Brain microvascular endothelial cell (primary cell): ENCODE results near the gene ZNF492.

Experiments used
- DNase-seq: peaks from one replicate; pipeline ENCODE4 v3.0.0-alpha.2; 2020
- H3K27ac ChIP-seq: fragments of 250-450 bp; sonication (Bioruptor Pico); 2 replicates; pipeline ENCODE4 v1.5.1; 2020; ENCODE audit warnings: mild to moderate bottlenecking, moderate library complexity
- H3K27me3 ChIP-seq: fragments of 250-450 bp; sonication (Bioruptor Pico); replicated peaks from 2 replicates; pipeline ENCODE4 v1.5.1; 2020; ENCODE audit warnings: mild to moderate bottlenecking
- H3K36me3 ChIP-seq: fragments of 250-450 bp; sonication (Bioruptor Pico); replicated peaks from 2 replicates; pipeline ENCODE4 v1.5.1; 2020; ENCODE audit warnings: mild to moderate bottlenecking
- H3K4me3 ChIP-seq: 2 replicates; pipeline ENCODE4 v1.5.1; 2011; ENCODE audit warnings: low read depth, mild to moderate bottlenecking, control low read depth, low read length, moderate library complexity
- CTCF ChIP-seq: IDR thresholded peaks from 2 replicates; pipeline ENCODE4 v1.5.1; 2011; ENCODE audit warnings: low read depth, mild to moderate bottlenecking, moderate library complexity, low read length, control low read depth, inconsistent platforms; ENCODE audit errors: missing control alignments
- in situ Hi-C: cut with HindIII; loops from 2 replicates; pipeline ENCODE4 v1.10.0; 2017; ENCODE audit warnings: low sequenced_read_pairs, low pct_ligation_motif_present

ZNF492 gene

GRCh38 chr19:22620401-22620800, 13.7 kb upstream of the ZNF492 start:
- in situ Hi-C loops: no loop called here
- H3K27me3 ChIP-seq: no peaks in the 10 kb centered on the region
- H3K4me3 ChIP-seq: no peak overlapping the region
- no peak overlapping the region for H3K27ac ChIP-seq
- TF ChIP-seq CTCF: no peak
- no peaks in the 10 kb centered on the region for H3K36me3 ChIP-seq
- DNase-seq: no peak

GRCh38 chr19:22620912-22621311, 13.2 kb upstream of the ZNF492 start:
- in situ Hi-C loops: no loop called here
- Histone ChIP-seq H3K27me3 (no peaks in the 10 kb centered on the region), H3K4me3 (no peak overlapping the region), H3K27ac (no peak overlapping the region), H3K36me3 (no peaks in the 10 kb centered on the region)
- DNase-seq: no peak
- TF ChIP-seq CTCF: no peak

GRCh38 chr19:22622020-22622419, 12.1 kb upstream of the ZNF492 start:
- DNase-seq: no peak
- no peak overlapping the region for H3K4me3 ChIP-seq
- in situ Hi-C loops: no loop called here
- no peak for TF ChIP-seq CTCF
- no peak overlapping the region for H3K27ac ChIP-seq
- H3K36me3 ChIP-seq: no peaks in the 10 kb centered on the region
- no peaks in the 10 kb centered on the region for H3K27me3 ChIP-seq

GRCh38 chr19:22622901-22623840, 11.0 kb upstream of the ZNF492 start:
- H3K27me3 ChIP-seq: no peaks in the 10 kb centered on the region
- H3K36me3 ChIP-seq: no peaks in the 10 kb centered on the region
- no peak overlapping the region for H3K4me3 ChIP-seq
- H3K27ac ChIP-seq: no peak overlapping the region
- no peak for DNase-seq
- no peak for TF ChIP-seq CTCF
- in situ Hi-C loops: no loop called here

GRCh38 chr19:22623841-22624221, 10.3 kb upstream of the ZNF492 start:
- H3K27me3 ChIP-seq: no peaks in the 10 kb centered on the region
- TF ChIP-seq CTCF: no peak
- no peak overlapping the region for H3K27ac ChIP-seq
- DNase-seq: no peak
- H3K36me3 ChIP-seq: no peaks in the 10 kb centered on the region
- in situ Hi-C loops: no loop called here
- no peak overlapping the region for H3K4me3 ChIP-seq
